H1 (cell line): Measurements from ENCODE around the gene TJP3. TPM values are rescaled to one million over a fixed set of nuclear protein-coding genes. Genes with fewer than 3 reads are reported as not detected.

Source experiments
- CTCF ChIA-PET: fragments of 300-600 bp; sonication (Branson Sonifier 250); formaldehyde crosslinking; loops from one replicate; lab custom pipeline; 2021; ENCODE audit not compliant: partially characterized antibody; lab: Charles Lee
- POLR2A ChIA-PET: fragments of 300-600 bp; sonication (Branson Sonifier 250); formaldehyde crosslinking; loops from one replicate; lab custom pipeline; 2021; ENCODE audit warnings: inconsistent platforms; ENCODE audit not compliant: partially characterized antibody; lab: Charles Lee
- DNase-seq, 2 experiments: peaks; one replicate each; pipeline versions ENCODE4 v3.0.0 to v3.0.0-alpha.2; 2010 to 2022; ENCODE audit warnings: low spot score in 2 of 2, low read depth in 1 of 2, mixed read lengths in 1 of 2
- FAIRE-seq: peaks from 2 replicates; lab custom pipeline; 2011; peaks lifted over from hg19 to GRCh38; lab: Jason Lieb, UNC
- H2AFZ ChIP-seq: 2 replicates; pipeline ENCODE4 v1.8.1; 2012; ENCODE audit warnings: low read length, inconsistent platforms
- H2AK5ac ChIP-seq: 2 replicates; pipeline ENCODE4 v1.6.1; 2013; ENCODE audit warnings: low read depth, low read length
- H2BK120ac ChIP-seq: replicated peaks from 2 replicates; pipeline ENCODE3; 2013; ENCODE audit warnings: low read depth, low read length, inconsistent platforms
- H2BK12ac ChIP-seq: 2 replicates; pipeline ENCODE4 v1.6.1; 2013; ENCODE audit warnings: low read depth, low read length
- H2BK15ac ChIP-seq: 2 replicates; pipeline ENCODE4 v1.6.1; 2013; ENCODE audit warnings: low read length
- H2BK20ac ChIP-seq: 2 replicates; pipeline ENCODE4 v1.6.1; 2013; ENCODE audit warnings: low read length
- H2BK5ac ChIP-seq: 2 replicates; pipeline ENCODE4 v1.6.1; 2013; ENCODE audit warnings: low read depth, low read length
- H3K14ac ChIP-seq: 2 replicates; pipeline ENCODE4 v1.6.1; 2013; ENCODE audit warnings: inconsistent platforms; ENCODE audit not compliant: insufficient read length
- H3K18ac ChIP-seq: 2 replicates; pipeline ENCODE4 v1.6.1; 2013; ENCODE audit warnings: low read length; ENCODE audit errors: extremely low read depth
- H3K23ac ChIP-seq: 2 replicates; pipeline ENCODE4 v1.6.1; 2013; ENCODE audit warnings: inconsistent platforms; ENCODE audit not compliant: insufficient read length
- H3K23me2 ChIP-seq: 2 replicates; pipeline ENCODE4 v1.6.1; 2013; ENCODE audit warnings: low read depth, low read length
- H3K27ac ChIP-seq: 2 replicates; pipeline ENCODE4 v1.6.1; 2011; ENCODE audit warnings: low read depth, low read length, inconsistent platforms
- H3K27me3 ChIP-seq, 4 experiments: replicated peaks in 1 of 4; 1 replicate in 1 of 4; 2 replicates in 3 of 4; pipeline versions ENCODE4 v1.6.1 to v1.8.1; 2011 to 2013; ENCODE audit warnings: low read length in 3 of 4, mild to moderate bottlenecking in 3 of 4, inconsistent platforms in 2 of 4, mixed read lengths in 2 of 4, moderate library complexity in 1 of 4; ENCODE audit not compliant: control insufficient read depth in 3 of 4, insufficient read depth in 3 of 4; ENCODE audit errors: extremely low read depth in 1 of 4
- H3K36me3 ChIP-seq, 4 experiments: 2 replicates each; pipeline versions ENCODE4 v1.6.1 to v1.8.1; 2011 to 2013; ENCODE audit warnings: mild to moderate bottlenecking in 4 of 4, low read length in 3 of 4, moderate library complexity in 2 of 4, control low read depth in 1 of 4, inconsistent platforms in 1 of 4; ENCODE audit not compliant: insufficient read depth in 4 of 4, control insufficient read depth in 2 of 4
- H3K4ac ChIP-seq: replicated peaks from 2 replicates; pipeline ENCODE3; 2013; ENCODE audit warnings: low read length, low read depth, mixed read lengths, inconsistent platforms; ENCODE audit not compliant: insufficient read length
- H3K4me1 ChIP-seq, 4 experiments: replicated peaks in 1 of 4; 1 replicate in 1 of 4; 2 replicates in 3 of 4; pipeline versions ENCODE4 v1.6.1 to v1.8.1; 2011 to 2013; ENCODE audit warnings: low read length in 3 of 4, inconsistent platforms in 2 of 4, mixed read lengths in 1 of 4; ENCODE audit not compliant: insufficient read depth in 4 of 4, control insufficient read depth in 3 of 4
- H3K4me2 ChIP-seq, 2 experiments: 2 replicates each; pipeline versions ENCODE4 v1.6.1 to v1.8.1; 2011 to 2013; ENCODE audit warnings: low read depth in 2 of 2, low read length in 2 of 2, control low read depth in 1 of 2, inconsistent platforms in 1 of 2, mild to moderate bottlenecking in 1 of 2; ENCODE audit not compliant: insufficient read depth in 1 of 2
- H3K4me3 ChIP-seq, 4 experiments: fragments of 200-600, 300-600 bp in 1 of 4; sonication (generic), shearing (Covaris generic), sonication (Bioruptor Twin) in 1 of 4; 2 replicates each; pipeline versions ENCODE4 v1.5.1 to v1.8.1; 2011 to 2016; ENCODE audit warnings: low read length in 4 of 4, low read depth in 3 of 4, control low read depth in 2 of 4, inconsistent platforms in 2 of 4, mild to moderate bottlenecking in 2 of 4, mixed read lengths in 1 of 4, moderate library complexity in 1 of 4; ENCODE audit not compliant: insufficient read depth in 2 of 4; ENCODE audit errors: extremely low read depth in 1 of 4
- H3K56ac ChIP-seq: replicated peaks from 2 replicates; pipeline ENCODE3; 2013; ENCODE audit warnings: low read depth, mild to moderate bottlenecking, mixed read lengths, low read length, inconsistent platforms; ENCODE audit not compliant: insufficient read length
- H3K79me1 ChIP-seq: 2 replicates; pipeline ENCODE4 v1.6.1; 2013; ENCODE audit warnings: low read depth, low read length, control low read depth
- H3K79me2 ChIP-seq, 2 experiments: 2 replicates each; pipeline versions ENCODE4 v1.6.1 to v1.8.1; 2012 to 2013; ENCODE audit warnings: low read length in 2 of 2, mild to moderate bottlenecking in 2 of 2, inconsistent platforms in 1 of 2; ENCODE audit not compliant: insufficient read depth in 2 of 2, control insufficient read depth in 1 of 2
- H3K9ac ChIP-seq, 4 experiments: replicated peaks in 1 of 4; 1 replicate in 1 of 4; 2 replicates in 3 of 4; pipeline versions ENCODE4 v1.6.1 to v1.8.1; 2011 to 2013; ENCODE audit warnings: low read depth in 3 of 4, low read length in 3 of 4, control low read depth in 2 of 4, mild to moderate bottlenecking in 2 of 4, moderate library complexity in 2 of 4, inconsistent platforms in 1 of 4; ENCODE audit errors: extremely low read depth in 1 of 4
- H3K9me3 ChIP-seq, 2 experiments: 2 replicates each; pipeline versions ENCODE4 v1.6.1 to v1.8.1; 2012 to 2013; ENCODE audit warnings: mild to moderate bottlenecking in 2 of 2, moderate library complexity in 2 of 2, control low read depth in 1 of 2, inconsistent platforms in 1 of 2, low read depth in 1 of 2, low read length in 1 of 2, mixed read lengths in 1 of 2; ENCODE audit not compliant: insufficient read depth in 2 of 2
- H4K20me1 ChIP-seq, 2 experiments: replicated peaks in 1 of 2; 2 replicates each; pipeline versions ENCODE3 to v1.8.1; 2011 to 2013; ENCODE audit warnings: inconsistent platforms in 2 of 2, low read length in 2 of 2, mild to moderate bottlenecking in 1 of 2; ENCODE audit not compliant: insufficient read depth in 2 of 2, control insufficient read depth in 1 of 2
- H4K5ac ChIP-seq: 2 replicates; pipeline ENCODE4 v1.6.1; 2013; ENCODE audit warnings: low read length, low read depth, mixed read lengths, inconsistent platforms; ENCODE audit not compliant: insufficient read length
- H4K8ac ChIP-seq: 2 replicates; pipeline ENCODE4 v1.8.0; 2013; ENCODE audit warnings: mild to moderate bottlenecking, moderate library complexity, low read length, inconsistent platforms; ENCODE audit not compliant: insufficient read depth; ENCODE audit errors: extremely low read depth
- H4K91ac ChIP-seq: replicated peaks from 2 replicates; pipeline ENCODE3; 2013; ENCODE audit warnings: low read length, mixed read lengths, inconsistent platforms; ENCODE audit not compliant: insufficient read length
- HDAC6 ChIP-seq: IDR thresholded peaks from one replicate; pipeline ENCODE4 v1.7.1; 2012; ENCODE audit warnings: low read depth, mild to moderate bottlenecking, inconsistent platforms, low read length, moderate library complexity
- JUN ChIP-seq: IDR thresholded peaks from 2 replicates; pipeline ENCODE4 v1.6.1; 2011; ENCODE audit warnings: low read depth, mild to moderate bottlenecking, improper control_type of control experiment, low read length
- KDM1A ChIP-seq: fragments of 200-600, 300-600 bp; sonication (generic); IDR thresholded peaks from 2 replicates; pipeline ENCODE4 v1.7.1; 2016; ENCODE audit warnings: mild to moderate bottlenecking, low read length, borderline replicate concordance
- SP2 ChIP-seq: IDR thresholded peaks from 2 replicates; pipeline ENCODE4 v1.6.1; 2012; ENCODE audit warnings: mild to moderate bottlenecking, low read length, inconsistent platforms
- WGBS, 2 experiments: shearing (Covaris generic) in 1 of 2; methylation state at CpG; one replicate each; pipeline versions ENCODE4 v1.1.6 to v1.1.7; 2013 to 2015; ENCODE audit warnings: low lambda C conversion rate in 2 of 2, mixed read lengths in 2 of 2, inconsistent platforms in 1 of 2, low coverage in 1 of 2, missing lambda C conversion rate in 1 of 2; ENCODE audit not compliant: insufficient replicate concordance in 2 of 2, insufficient coverage in 1 of 2, insufficient read length in 1 of 2; ENCODE audit errors: extremely low coverage in 1 of 2, missing lambda C conversion rate in 1 of 2; 5-methylcytosine and 5-hydroxymethylcytosine counted together
- polyA plus RNA-seq, 7 experiments: library from polyadenylated mRNA; depleted of rRNA in 3 of 7; stranded (reverse) in 5 of 7; unstranded in 2 of 7; fragments of >200 nt in 5 of 7; fragments of 200-250 nt in 2 of 7; gene quantifications; 1 replicate in 5 of 7; 2 replicates in 1 of 7; 4 replicates in 1 of 7; pipeline versions ENCODE4 v1.2.1 to v1.2.3, GENCODE V29; 2011 to 2013; ENCODE audit warnings: missing spikeins in 2 of 7, mixed read lengths in 2 of 7
- total RNA-seq: library from RNA; stranded (reverse); fragmentation: NEBNext Ultra II Directional; extraction: Animal tissue kit (Norgen Biotek cat#: 25700); gene quantifications from 2 replicates; pipeline ENCODE4 v1.2.1, GENCODE V29; 2021

TJP3 gene
- total and polyA plus RNA-seq, 2 of the 8 experiments (the other 6 are each of a cell fraction or from before 2014, with no cell fraction given), result 17.1 to 26.1 TPM

DNA sequence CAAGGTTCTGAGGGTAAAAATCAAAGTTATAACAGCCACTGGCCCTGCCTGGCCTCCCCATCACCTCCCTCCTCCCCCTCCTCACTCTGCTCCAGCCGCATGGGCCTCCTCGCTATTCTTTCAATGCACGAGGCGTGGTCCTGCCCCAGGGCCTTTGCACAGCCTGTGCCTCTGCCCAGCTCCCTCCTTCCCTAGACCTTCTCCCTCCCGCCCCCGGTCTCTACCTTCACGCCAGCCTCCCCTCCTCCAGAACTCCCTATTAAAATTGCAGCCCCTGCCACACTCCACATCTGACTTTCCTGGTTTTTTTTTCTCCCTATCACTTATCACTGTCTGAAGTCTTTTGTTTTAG is 60.5 kb downstream of the TJP3 start:
- Histone ChIP-seq H3K79me1 (0 out of 2 replicates have a peak, but pooled peaks cover 3% of the 10 kb centered on the region), H2BK5ac (no peak overlapping the region)
- WGBS, 2 experiments, result 91% methylated on average over 7 of the region's 7 CpGs; no CpG with 5 or more reads in 1 of the 2 experiments
- no peak for FAIRE-seq
- TF ChIP-seq SP2 (no peak), JUN (no peak), KDM1A (0 out of 2 replicates have a peak, but pooled peaks have one; percentile 20), HDAC6 (no peak)
- TF ChIP-seq, all 59 proteins: peak for 1
- Histone ChIP-seq H3K23ac (no peak overlapping the region), H3K4me1 (peaks cover 0 to 7% (median 2%) of the 10 kb centered on the region in 4 experiments; a peak in 2 of 7 replicates), H3K27ac (no peak overlapping the region), H2AK5ac (no peak overlapping the region), H3K56ac (no peak overlapping the region), H3K4me3 (no peak overlapping the region), H2BK12ac (no peak overlapping the region), H3K18ac (no peak overlapping the region), H3K23me2 (no peaks in the 10 kb centered on the region; the same call in 1 of the 2 replicates), H3K36me3 (peaks cover 0 to 8% (median 3%) of the 10 kb centered on the region in 4 experiments; a peak in 6 of 8 replicates), H3K27me3 (no peaks in the 10 kb centered on the region), H3K4me2 (no peak overlapping the region), H3K4ac (no peak overlapping the region), H2BK15ac (no peak overlapping the region), H2BK120ac (no peak overlapping the region), H2BK20ac (no peak overlapping the region), H4K8ac (no peak overlapping the region), H3K14ac (no peak overlapping the region), H4K5ac (no peak overlapping the region), H3K9me3 (no peaks in the 10 kb centered on the region), H4K20me1 (peaks cover 0 to 11% of the 10 kb centered on the region in 2 experiments), H3K79me2 (no peaks in the 10 kb centered on the region), H2AFZ (no peak overlapping the region), H3K9ac (no peak overlapping the region), H4K91ac (no peak overlapping the region)
- POLR2A ChIA-PET, result interaction anchor here (1.2 kb wide), 1 partner anchor 217 kb away, joined by 3 read pairs; the partner anchor contains the start of gene EEF2
- CTCF ChIA-PET, result interaction anchor here (0.8 to 1.1 kb wide), 4 partner anchors 15 to 371 kb away, joined by 3 to 6 read pairs (median 4); no protein-coding TSS in a partner anchor
- no peak for DNase-seq
